Sigmoid colon (tissue), 7 donors: ENCODE results near the gene CDCP1. TPM values are rescaled to one million over a fixed set of nuclear protein-coding genes. Genes with fewer than 3 reads are reported as not detected.

Experiments
- DNase-seq: peaks from one replicate; pipeline ENCODE4 v3.0.0-alpha.2; 2019
- H3K27ac ChIP-seq, 4 donors: fragments of 200-600 bp; sonication (generic); one replicate each; pipeline ENCODE4 v1.5.1; 2016 to 2019; ENCODE audit warnings: mild to moderate bottlenecking in 1 of 4
- H3K27me3 ChIP-seq, 3 donors: fragments of 200-600 bp; sonication (generic); one replicate each; pipeline ENCODE4 v1.5.1; 2019; ENCODE audit warnings: mild to moderate bottlenecking in 1 of 3
- H3K36me3 ChIP-seq, 4 donors: fragments of 200-600 bp; sonication (generic); one replicate each; pipeline ENCODE4 v1.5.1; 2016 to 2019
- H3K4me1 ChIP-seq, 4 donors: fragments of 200-600 bp; sonication (generic); one replicate each; pipeline ENCODE4 v1.5.1; 2017 to 2019
- H3K4me3 ChIP-seq, 4 donors: fragments of 200-600 bp; sonication (generic); one replicate each; pipeline ENCODE4 v1.5.1; 2017 to 2019; ENCODE audit warnings: mild to moderate bottlenecking in 2 of 4, moderate library complexity in 1 of 4
- H3K9me3 ChIP-seq, 4 donors: fragments of 200-600 bp in 3 of 4; sonication (generic) in 3 of 4; one replicate each; pipeline versions ENCODE4 v1.5.1 to v1.6.1; 2013 to 2019
- EP300 ChIP-seq, 4 donors: sonication (generic); formaldehyde crosslinking; IDR thresholded peaks; one replicate each; pipeline ENCODE4 v1.6.1; 2017; ENCODE audit warnings: antibody characterized with exemption in 4 of 4
- POLR2A ChIP-seq, 2 donors: fragments of 450-650 bp; IDR thresholded peaks; one replicate each; pipeline ENCODE4 v1.6.1; 2016; ENCODE audit warnings: antibody characterized with exemption in 2 of 2, mild to moderate bottlenecking in 2 of 2, moderate library complexity in 2 of 2
- POLR2AphosphoS5 ChIP-seq, 4 donors: sonication (generic); formaldehyde crosslinking; IDR thresholded peaks; one replicate each; pipeline ENCODE4 v1.6.1; 2017; ENCODE audit warnings: antibody characterized with exemption in 4 of 4
- WGBS, 2 donors: extraction: QIAGEN DNeasy Blood & Tissue Kit; methylation state at CpG; one replicate each; pipeline ENCODE4 v1.1.7; 2013; 5-methylcytosine and 5-hydroxymethylcytosine counted together
- intact Hi-C: fragments of 100-400 bp; cut with DNase I; formaldehyde crosslinking; loops from one replicate; pipeline ENCODE4 v1.15.1; 2023
- polyA plus RNA-seq, 3 donors: library from polyadenylated mRNA; stranded (reverse); fragments of 200-250 nt; gene quantifications; one replicate each; pipeline ENCODE4 v1.2.3, GENCODE V29; 2013
- total RNA-seq, 4 donors: library from RNA; depleted of rRNA; stranded (reverse); fragments of >200 nt; gene quantifications; one replicate each; pipeline ENCODE4 v1.1.0, GENCODE V29; 2016
- TF ChIP-seq, protein P1 (sequence below), 4 experiments: fragments of 450-650 bp in 3 of 4; fragments of 200-600 bp in 1 of 4; IDR thresholded peaks; one replicate each; pipeline ENCODE4 v1.5.1; 2016 to 2019; ENCODE audit warnings: antibody characterized with exemption in 4 of 4, mild to moderate bottlenecking in 3 of 4, moderate library complexity in 2 of 4
- donor health status: healthy with polysubstance abuse.
- donor health status: Bipolar disorder and iron deficiency.
- donor health status: healthy.

CDCP1 gene
- total and polyA plus RNA-seq, 7 donors, result 0.71 to 35.2 (median 1.2) TPM

DNA sequence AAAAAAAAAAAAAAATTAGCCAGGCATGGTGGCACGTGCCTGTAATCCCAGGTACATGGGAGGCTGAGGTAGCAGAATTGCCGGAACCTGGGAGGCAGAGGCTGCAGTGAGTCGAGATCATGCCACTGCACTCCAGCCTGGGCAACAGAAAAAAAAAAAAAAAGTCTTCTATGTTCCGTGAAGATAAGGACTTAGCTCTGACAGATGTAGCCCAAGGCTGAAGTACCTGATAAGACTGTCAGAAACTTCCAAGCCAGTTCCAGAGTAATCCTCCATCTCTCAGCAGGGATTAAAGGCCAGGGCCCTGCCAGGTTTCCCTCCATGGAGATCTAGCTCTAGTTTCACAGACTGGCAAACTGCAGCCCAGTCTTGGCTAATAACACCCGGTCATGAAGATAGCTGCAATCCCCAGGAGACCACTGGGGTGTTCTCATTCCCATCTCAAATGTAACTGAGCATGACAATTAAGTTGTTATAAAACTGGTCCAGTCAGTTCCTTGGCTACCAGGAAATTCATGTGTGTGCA lies 8.5 kb downstream of the CDCP1 start:
- Histone ChIP-seq H3K4me3 (no peak overlapping the region), H3K27me3 (no peaks in the 10 kb centered on the region), H3K9me3 (no peaks in the 10 kb centered on the region), H3K27ac (no peak overlapping the region), H3K36me3 (no peaks in the 10 kb centered on the region), H3K4me1 (peaks cover 0 to 9% (median 6%) of the 10 kb centered on the region in 4 donors)
- WGBS, 2 donors, result 45 to 75% methylated on average over 5 of the region's 5 CpGs
- no peak for TF ChIP-seq POLR2A (IDR thresholded peaks at IDR 0.05)
- no peak for TF ChIP-seq EP300 (IDR thresholded peaks at IDR 0.05)
- no peak for TF ChIP-seq POLR2AphosphoS5 (IDR thresholded peaks at IDR 0.05)
- TF ChIP-seq, protein P1, sequence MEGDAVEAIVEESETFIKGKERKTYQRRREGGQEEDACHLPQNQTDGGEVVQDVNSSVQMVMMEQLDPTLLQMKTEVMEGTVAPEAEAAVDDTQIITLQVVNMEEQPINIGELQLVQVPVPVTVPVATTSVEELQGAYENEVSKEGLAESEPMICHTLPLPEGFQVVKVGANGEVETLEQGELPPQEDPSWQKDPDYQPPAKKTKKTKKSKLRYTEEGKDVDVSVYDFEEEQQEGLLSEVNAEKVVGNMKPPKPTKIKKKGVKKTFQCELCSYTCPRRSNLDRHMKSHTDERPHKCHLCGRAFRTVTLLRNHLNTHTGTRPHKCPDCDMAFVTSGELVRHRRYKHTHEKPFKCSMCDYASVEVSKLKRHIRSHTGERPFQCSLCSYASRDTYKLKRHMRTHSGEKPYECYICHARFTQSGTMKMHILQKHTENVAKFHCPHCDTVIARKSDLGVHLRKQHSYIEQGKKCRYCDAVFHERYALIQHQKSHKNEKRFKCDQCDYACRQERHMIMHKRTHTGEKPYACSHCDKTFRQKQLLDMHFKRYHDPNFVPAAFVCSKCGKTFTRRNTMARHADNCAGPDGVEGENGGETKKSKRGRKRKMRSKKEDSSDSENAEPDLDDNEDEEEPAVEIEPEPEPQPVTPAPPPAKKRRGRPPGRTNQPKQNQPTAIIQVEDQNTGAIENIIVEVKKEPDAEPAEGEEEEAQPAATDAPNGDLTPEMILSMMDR (IDR thresholded peaks at IDR 0.05), result no peak
- intact Hi-C loops, result no loop called here
- DNase-seq, result no peak

DNA sequence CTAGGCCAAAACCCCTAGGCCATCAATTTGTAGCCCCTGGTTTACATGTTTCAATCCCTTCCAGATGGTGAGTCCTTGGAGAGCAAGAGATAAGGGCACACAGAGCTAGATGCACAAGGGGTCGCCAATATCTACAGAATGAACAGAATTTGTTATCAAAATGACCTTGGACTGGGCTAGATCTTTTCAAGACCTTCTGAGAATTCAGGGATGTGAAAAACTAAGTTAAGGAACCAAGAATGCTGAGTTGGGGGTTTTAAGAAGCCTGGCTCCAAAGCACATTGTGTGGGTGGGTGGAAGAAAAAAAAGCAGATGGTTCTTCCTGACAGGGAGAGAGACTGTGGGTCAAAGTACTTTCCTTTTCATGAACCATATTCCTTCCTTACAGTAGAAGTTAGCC lies 10.2 kb downstream of the CDCP1 start:
- H3K4me3 ChIP-seq, result no peak overlapping the region
- H3K4me1 ChIP-seq, result peaks cover 0 to 16% (median 6%) of the 10 kb centered on the region in 4 donors
- no peaks in the 10 kb centered on the region for H3K36me3 ChIP-seq
- no peaks in the 10 kb centered on the region for H3K9me3 ChIP-seq
- no peak overlapping the region for H3K27ac ChIP-seq
- DNase-seq, result no peak
- intact Hi-C loops, result no loop called here
- H3K27me3 ChIP-seq, result no peaks in the 10 kb centered on the region
- TF ChIP-seq EP300 (IDR thresholded peaks at IDR 0.05) (no peak), POLR2A (IDR thresholded peaks at IDR 0.05) (no peak), POLR2AphosphoS5 (IDR thresholded peaks at IDR 0.05) (no peak)
- TF ChIP-seq, protein P1 (IDR thresholded peaks at IDR 0.05), result no peak
- WGBS, 2 donors, result 92 to 93% methylated on average over 1 of the region's 1 CpG

DNA sequence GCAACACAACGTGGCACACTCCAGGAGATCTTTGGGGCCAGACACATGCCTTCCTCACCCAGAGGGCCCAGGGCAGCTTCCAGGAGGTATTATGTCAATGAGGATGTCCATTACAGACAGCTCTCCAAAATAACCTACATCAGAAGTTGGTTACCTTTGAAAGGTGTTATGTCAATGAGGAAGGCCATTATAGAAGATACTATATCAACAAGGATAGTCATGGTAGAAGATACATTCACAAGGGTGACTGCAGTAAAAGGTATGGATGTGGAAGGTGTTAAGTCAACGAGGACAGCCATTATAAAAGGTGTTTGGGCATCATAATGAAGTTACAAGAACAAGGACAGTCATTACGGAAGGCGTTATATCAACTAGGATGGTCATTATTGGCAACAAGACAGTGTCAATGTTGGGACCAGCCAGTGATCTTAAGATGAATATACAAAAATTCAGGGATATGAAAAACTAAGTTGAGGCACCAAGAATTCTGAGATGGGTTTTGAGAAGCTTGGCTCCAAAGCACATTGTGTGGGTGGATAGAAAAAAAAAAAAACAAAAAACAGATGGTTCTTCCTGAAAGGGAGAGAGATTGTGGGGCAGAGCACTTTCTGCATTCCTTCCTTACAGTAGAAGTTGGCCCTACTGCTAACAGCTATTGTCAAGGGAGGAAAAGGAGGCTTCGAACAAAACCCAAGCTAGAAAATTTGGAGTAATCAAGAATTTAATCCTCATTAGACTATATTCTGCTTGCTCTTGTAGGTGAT lies 11.2 kb downstream of the CDCP1 start:
- Histone ChIP-seq H3K27ac (no peak overlapping the region), H3K36me3 (no peaks in the 10 kb centered on the region)
- intact Hi-C loops, result no loop called here

DNA sequence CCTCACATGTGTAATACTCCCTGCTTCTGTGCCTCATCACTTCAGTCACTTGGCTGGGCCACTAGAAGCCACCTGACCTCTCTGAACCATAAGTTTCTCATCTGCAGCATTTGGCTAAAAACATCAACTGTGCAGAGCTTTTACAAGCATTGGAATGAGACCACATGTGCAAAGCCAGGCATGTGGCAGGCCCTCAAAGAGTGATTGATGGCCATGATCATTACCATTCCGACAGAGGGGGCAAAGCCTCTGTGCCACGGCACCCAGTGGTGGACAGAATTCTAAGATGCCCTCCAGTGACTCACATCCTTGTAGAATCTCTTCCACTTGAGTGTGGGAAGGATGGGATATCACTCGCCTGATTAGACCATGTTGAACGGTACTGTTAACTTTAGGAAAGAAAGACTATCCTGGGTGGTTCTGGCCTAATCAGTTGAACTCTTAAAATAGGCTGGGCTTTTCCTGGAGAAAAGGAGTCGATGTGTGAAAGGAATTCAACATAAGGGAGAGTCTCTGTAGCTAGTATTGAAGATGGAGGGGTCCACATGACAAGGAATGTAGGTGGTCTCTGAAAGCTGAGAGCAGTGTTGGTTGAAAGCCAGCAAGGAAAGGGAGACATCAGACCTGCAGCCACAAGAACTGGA lies 13.5 kb downstream of the CDCP1 start:
- Histone ChIP-seq H3K4me1 (peaks cover 0 to 7% (median 2%) of the 10 kb centered on the region in 4 donors), H3K36me3 (no peaks in the 10 kb centered on the region), H3K4me3 (no peak overlapping the region), H3K9me3 (no peaks in the 10 kb centered on the region), H3K27ac (peak overlapping the region in 1 of 4 donors; percentile 14), H3K27me3 (no peaks in the 10 kb centered on the region)
- 86 to 91% methylated on average over 5 of the region's 5 CpGs for WGBS, 2 donors
- TF ChIP-seq EP300 (IDR thresholded peaks at IDR 0.05) (no peak), POLR2AphosphoS5 (IDR thresholded peaks at IDR 0.05) (no peak), POLR2A (IDR thresholded peaks at IDR 0.05) (no peak)
- TF ChIP-seq, protein P1 (IDR thresholded peaks at IDR 0.05), result no peak
- no peak for DNase-seq
- intact Hi-C loops, result no loop called here

More for the DNA sequence above, 11.2 kb downstream of the CDCP1 start:
- no peak for DNase-seq
- 87 to 93% methylated on average over 5 of the region's 5 CpGs for WGBS, 2 donors
- H3K4me3 ChIP-seq, result no peak overlapping the region
- H3K9me3 ChIP-seq, result no peaks in the 10 kb centered on the region
- H3K27me3 ChIP-seq, result no peaks in the 10 kb centered on the region
- H3K4me1 ChIP-seq, result peaks cover 0 to 16% (median 6%) of the 10 kb centered on the region in 4 donors
- no peak for TF ChIP-seq EP300 (IDR thresholded peaks at IDR 0.05)
- TF ChIP-seq POLR2AphosphoS5 (IDR thresholded peaks at IDR 0.05), result no peak
- TF ChIP-seq POLR2A (IDR thresholded peaks at IDR 0.05), result no peak
- TF ChIP-seq, protein P1 (IDR thresholded peaks at IDR 0.05), result no peak
